ENCODE data around the gene EHMT1.

EHMT1 gene

DNA sequence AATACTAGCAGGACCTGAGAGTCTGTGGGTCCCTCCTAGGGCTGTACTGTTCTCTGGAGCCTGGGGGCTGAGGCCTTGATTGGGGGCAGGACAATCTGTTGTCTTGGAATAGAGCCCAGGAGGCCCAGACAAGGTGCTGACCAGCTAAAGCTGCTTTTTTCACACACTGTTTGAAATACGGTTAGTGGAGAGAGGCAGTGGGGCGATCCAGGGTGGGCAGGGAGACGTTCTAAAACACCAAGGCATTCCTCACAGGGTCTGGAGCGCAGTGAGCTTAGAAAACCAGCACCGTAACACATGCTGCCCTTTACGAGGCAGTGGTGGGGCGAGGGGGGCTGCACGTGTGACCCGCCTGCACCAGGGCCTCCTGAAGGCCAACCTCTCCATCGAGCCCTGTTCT lies 55.1 kb downstream of the EHMT1 start:
- no peak for DNase-seq (ENCODE audit: low read depth)

DNA sequence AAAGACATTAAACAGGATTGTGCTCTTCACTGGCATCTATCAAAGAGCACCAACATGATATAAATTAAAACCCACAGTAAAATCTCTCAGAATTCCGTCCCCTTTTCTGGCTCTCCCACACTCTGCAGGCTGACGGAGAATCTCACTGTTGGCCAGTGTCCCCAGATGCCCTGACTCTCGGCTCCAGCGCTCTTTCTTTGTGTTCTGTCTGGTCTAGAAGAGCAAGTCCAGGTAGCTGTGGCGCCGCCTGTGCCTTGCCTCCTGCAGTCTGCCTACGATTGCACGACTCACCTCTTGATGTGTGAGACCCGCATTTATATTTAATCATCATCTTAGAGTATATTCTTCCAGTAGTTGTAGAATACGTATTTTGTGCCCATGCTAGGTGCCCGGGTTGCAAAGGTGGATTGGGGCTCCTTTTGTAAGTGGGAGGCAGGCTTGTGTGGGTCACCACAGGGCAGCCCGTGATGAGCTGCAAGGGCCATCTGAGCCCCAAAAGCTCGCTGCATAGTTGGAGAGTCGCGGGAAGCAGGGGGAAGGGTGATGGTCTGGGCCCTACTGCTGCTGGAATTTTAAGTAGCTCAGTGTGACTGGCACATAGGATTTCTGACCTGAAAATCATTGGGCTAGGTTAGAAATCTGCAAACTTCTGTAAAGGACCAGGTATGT lies 55.6 kb downstream of the EHMT1 start:
- DNase-seq (ENCODE audit: low read depth) = no peak

GRCh38 chr9:137674976-137675320 lies 56.1 kb downstream of the EHMT1 start:
- no peak for DNase-seq (ENCODE audit: low read depth)

- DNase-seq (ENCODE audit: low read depth) = no peak
Observed at GRCh38 chr9:137676998-137677397, 58.2 kb downstream of the EHMT1 start.

DNA sequence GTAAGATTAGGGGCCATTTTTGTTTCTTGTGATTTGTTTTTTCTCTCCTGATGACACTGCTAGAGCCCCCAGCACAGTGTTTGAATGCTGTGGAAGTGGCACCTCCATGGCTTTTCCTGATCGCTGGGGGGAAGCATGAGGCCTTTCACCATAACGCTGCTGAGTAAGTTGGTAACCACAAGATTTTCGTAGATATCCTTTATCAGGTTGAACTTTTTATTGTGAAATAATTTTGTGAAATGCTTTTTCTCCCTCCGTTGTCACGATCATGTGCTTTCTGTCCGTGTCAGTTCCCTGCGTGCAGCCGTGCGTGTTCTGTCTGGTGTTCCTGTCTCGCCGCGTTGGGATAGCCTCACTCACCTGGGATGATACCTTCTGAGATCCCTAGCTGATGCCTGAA lies 59.4 kb downstream of the EHMT1 start:
- no peak for DNase-seq (ENCODE audit: low read depth)

DNA sequence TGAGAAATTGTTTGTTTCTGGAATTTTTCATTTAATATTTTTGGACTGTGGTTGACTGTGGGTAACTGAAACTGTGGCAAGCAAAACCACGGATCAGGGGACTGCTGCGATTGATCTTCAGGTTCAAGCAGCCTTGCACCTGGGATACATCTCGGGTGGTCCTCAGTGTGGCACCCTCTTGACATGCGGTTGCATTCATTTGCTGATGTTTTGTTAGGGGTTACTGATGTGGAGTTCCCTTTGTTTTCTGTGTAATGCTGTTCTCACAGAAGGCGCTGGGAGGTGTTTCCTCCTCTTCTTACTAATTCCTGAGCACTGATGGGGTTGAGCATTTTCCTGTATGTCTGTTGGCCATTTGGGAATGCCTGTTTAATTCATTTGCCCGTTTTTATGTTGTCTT lies 60.4 kb downstream of the EHMT1 start:
- no peak for DNase-seq (ENCODE audit: low read depth)

DNA sequence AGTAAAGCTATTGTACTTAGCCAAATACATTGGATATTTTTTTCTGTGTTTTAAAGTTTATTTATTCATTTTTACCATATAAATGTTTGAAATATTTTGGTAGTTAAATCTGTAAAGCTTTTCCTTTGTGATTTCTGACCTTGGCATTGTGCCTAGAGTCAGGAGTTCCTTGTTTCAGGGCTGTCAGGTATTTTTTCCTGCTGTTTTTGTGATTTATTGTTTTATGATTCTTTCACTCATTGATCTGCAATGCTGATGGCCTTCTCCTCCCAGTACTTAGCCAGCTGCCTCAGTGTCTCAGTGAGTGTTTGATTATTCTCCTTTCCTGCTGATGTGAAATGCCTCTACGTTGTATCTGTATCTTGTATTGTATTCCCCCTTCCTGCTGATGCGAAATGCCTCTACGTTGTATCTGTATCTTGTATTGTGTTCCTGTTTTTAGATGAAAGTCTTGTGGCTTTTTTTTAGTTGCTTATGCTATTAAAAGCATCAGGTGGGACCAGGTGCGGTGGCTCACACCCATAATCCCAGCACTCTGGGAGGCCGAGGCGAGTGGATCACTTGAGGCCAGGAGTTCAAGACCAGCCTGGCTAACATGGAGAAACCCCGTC lies 61.0 kb downstream of the EHMT1 start:
- DNase-seq (ENCODE audit: low read depth) = no peak

DNA sequence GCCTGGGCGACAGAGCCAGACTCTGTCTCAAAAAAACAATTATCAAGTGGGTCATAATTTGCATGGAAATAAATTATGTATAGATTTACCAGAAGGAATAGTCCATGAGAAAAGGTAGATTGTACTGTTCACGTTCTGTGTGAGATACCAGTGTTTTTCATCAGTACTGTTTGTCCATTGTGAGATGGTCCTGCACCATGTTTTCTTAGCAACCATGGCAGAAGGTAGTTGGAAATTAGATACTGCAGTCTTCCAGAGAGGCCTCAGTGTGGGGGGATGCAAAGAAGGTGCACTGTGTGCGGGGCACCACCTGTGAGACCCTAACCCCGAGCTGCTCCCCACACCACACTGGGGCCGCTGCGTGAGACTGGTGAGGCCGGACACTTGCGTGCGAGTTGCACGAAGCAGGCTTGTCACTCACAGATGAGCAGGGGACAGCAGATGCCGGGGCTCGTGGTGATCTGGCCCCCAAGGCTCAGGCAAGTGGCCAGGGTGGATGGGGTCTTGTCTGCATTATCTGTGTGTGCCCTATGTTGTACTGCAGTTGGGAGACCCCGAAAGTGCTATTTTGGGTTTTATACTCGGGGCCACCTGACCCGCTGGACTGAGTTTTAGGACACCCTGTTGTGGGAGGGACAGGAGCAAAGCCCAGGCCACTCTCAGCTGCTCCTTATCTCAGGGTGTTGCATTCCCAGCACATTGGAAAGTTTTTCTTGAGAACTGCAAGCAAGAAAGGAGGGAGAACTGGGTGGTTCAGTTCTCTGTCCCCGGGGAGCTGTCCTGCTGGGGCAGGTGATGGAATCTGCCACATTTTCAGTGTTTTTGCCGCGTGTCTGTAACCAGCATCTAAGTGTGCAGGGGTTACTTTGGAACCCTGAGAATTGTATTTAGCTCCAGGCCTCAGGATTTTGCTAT lies 61.9 kb downstream of the EHMT1 start:
- DNase-seq (ENCODE audit: low read depth) = no peak

DNA sequence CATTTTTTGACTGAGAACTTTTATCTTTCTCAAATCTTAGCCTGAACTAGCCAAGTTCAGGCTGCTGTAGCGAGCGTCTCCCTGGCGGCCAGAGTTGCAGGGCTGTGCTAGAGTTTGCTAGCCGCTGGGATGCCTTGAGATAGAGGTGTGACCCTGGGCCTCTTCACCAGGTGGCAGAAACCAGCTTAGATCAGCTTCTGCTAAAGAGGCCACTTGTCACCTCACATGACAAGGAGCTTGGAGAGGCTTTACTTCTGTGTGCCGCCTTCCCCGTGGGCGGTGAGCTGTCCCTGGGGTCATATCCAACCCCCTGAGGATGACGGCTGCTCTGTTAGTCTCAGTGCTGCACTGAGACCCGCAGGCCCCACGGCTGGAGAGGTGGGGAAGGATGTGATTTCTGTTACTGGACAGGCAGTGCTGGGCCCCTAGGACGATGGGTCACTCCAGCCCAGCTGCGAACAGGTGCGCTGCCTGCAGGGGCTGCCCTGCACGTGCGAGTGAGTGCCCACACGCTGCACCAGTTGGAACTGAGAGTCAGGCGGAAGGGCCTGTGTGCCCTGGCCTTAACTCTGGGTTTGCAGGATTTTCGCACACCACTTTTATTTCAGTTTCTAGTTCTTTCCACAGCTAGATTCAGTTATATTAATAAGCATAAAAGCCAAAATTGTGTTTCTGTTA lies 63.8 kb downstream of the EHMT1 start:
- DNase-seq (ENCODE audit: low read depth) = no peak

DNA sequence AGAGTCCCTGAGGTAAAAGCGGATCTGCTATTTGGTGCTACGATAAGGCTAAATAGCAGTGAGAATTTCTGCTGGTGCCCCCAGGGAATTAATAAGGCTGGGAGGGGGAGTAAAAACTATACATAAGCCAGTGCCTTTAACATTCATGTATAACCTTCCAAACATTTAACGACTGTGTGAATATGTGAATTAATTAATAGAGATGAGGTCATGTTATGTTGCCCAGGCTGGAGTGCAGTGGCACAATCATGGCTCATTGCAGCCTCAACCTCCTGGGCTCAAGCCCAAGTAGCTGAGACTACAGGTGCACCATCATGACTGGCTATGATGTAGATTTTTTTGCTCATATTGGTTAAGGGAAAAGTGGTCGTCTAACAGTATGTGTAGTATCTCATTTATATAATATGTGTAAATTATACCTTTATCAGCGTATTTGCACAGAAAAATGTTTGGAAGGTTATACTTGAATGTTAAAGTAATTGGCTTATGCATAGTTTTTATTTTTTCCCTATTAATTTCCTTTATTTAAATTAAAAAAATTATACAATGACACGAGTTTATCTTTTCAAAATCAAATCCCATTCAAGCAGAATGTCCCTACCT lies 64.6 kb downstream of the EHMT1 start:
- DNase-seq (ENCODE audit: low read depth) = no peak

DNA sequence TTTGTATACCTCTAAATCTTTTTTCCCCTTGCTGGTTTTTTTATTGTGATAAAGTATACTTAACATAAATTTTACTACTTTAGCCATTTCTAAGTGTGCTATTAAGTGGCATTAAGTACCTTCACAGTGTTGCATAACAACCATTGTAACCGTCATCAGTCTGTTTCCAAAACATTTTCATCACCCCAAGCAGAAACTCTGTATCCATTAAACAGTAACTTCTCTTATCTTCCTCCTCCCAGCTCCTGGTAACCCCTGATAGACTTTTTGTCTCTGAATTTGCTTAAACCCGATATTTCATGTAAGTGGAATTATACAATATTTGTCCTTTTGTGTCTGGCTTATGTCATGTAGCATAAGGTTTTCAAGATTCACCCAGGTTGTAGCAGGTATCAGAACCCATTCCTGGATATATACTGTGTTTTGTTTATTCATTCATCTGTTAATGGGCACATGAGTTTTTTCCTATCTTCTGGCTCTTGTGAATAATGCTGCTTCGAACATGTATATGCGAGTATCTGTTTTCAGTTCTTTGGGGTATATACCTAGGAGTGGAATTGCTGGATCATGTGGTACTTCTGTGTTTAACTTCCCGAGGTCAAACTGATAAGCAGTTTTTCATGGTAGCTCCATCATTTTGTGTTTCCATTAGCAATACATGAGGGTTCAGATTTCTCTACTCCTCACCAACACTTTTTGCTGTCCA lies 66.4 kb downstream of the EHMT1 start:
- no peak for DNase-seq (ENCODE audit: low read depth)

- peak; percentile 81 for DNase-seq (ENCODE audit: low read depth)
Observed at GRCh38 chr9:137685741-137686420, 67.1 kb downstream of the EHMT1 start.

DNA sequence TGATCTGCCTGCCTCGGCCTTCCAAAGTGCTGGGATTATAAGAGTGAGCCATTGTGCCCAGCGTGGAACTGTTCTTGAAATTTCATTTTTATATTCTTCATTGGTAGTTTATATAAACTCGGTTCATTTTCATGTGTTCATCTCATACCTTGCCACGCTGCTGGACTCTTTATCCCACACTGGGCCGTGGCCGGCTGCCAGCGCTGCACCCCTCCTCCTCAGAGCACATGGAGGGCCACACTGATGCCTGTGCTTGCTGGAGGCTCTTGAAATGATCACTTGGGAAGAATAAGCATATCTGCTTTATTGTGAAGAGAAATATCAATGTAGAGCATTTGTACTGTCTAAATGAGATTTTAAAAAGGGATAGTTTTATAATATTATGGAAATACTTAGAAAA lies 69.5 kb downstream of the EHMT1 start:
- no peak for DNase-seq (ENCODE audit: low read depth)

DNA sequence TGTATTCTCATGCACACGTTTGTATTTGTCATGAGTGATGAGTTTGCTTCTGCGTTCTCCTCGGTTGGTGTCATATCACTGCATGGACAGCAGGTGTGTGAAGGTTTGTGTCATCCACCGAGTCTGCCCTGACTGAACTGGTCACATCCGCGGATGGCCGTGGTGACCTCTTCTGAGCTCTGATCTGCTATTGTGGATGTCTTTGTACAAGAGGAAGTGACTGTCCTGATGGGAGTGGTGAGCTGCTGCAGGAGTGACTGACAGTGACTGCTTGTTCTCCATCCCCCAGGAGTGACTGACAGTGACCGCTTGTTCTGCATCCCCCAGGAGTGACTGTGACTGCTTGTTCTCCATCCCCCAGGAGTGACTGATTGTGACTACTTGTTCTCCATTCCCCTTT lies 69.9 kb downstream of the EHMT1 start:
- DNase-seq (ENCODE audit: low read depth) = no peak

- DNase-seq (ENCODE audit: low read depth) = peak; percentile 92
Observed at GRCh38 chr9:137689745-137690529, 71.1 kb downstream of the EHMT1 start.

- DNase-seq (ENCODE audit: low read depth) = no peak
Observed at GRCh38 chr9:137690930-137691645, 72.3 kb downstream of the EHMT1 start.

DNA sequence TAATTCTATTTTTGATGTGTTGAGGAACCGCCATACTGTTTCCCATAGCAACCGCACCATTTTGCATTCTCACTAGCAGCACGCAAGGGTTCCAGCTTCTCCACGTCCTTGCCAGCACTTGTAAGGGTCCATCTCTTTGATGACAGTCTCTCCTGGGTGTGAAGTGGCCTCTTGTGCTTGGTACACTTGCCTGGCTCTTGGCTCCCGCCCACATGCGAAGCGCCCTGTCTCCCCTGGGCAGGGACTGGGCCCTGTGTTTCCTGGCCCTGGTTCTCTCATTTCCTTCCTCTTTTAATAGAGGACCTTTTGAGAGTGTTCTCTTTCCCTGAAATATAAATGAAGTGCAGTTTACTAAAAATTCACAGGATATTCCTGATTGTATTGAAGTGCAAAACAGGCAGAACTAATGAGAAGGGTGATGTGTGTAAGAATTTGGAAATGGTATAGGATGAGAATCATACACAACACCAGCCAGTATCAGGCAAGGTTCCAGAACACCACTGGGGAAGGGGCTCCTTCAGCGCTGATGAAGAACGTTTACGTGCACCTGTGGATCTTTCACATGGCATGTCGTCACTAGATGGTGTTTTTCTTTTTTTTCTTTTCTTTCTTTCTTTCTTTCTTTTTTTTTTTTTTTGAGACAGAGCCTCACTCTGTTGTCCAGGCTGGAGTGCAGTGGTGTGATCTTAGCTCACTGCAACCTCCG lies 73.0 kb downstream of the EHMT1 start:
- DNase-seq (ENCODE audit: low read depth) = no peak

DNA sequence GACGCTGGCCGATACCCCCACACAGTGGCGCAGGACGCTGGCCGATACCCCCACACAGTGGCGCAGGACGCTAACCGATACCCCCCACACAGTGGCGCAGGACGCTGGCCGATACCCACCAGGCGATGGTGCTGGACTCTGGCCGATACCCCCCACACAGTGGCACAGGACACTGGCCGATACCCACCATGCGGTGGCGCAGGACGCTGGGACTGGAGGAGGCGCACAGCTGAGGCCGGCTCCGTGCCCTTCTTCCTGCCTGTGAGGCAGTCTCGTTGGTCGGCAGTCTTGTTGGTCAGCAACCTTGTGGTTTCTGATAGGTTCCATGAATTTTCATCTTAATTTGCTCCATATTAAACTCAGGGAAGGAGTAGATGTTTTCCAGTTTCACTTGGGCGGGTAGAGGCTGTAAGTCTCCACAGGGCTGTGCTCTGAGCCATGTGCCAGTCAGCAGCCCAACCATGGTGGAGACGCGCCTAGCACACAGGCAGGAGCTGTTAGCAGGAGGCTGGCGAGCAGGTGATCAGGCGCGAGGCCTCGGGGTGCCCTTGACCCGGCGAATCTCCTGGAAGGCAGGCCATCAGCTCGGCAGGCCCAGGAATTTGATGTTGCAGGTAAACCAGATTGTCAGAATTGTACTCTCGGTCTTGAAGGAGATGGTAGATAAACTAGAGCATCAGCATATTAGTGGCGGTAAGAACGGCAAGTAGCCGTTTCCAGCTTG lies 75.6 kb downstream of the EHMT1 start:
- no peak for DNase-seq (ENCODE audit: low read depth)
